GM18861 (cell line): ENCODE results near the gene SMIM13.
"Not testable (repeated sequence)": the region's sequence is repeated elsewhere in the genome, so short reads cannot be mapped to it uniquely, and the experiment has no call there.

ENCODE experiments used
- ATAC-seq: cut with Tn5 transposase; IDR thresholded peaks from one replicate; pipeline ENCODE4 v1.9.1; 2021; ENCODE audit not compliant: unreplicated experiment

Gene SMIM13

DNA sequence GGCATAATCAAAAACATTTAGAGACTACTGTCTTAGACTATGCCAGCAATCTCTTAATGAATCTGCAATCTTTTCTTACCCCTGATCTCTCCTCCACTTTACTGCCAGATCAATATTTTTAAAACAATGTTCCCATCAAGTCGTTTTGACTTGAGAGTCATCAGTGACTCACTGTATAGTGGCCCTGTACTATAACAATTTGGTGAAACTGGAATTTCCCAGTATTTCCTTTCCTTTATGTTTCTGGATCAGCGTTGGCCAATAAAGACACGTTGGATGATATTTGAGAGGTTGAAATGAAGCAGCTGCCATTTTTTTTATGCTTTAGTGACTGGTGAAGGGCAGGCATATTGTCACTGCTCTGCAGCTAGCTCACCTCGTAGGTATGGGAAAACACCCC lies 10.1 kb upstream of the SMIM13 start:
- no peak for ATAC-seq

GRCh38 chr6:11083956-11084355 lies 9.7 kb upstream of the SMIM13 start:
- no peak for ATAC-seq

DNA sequence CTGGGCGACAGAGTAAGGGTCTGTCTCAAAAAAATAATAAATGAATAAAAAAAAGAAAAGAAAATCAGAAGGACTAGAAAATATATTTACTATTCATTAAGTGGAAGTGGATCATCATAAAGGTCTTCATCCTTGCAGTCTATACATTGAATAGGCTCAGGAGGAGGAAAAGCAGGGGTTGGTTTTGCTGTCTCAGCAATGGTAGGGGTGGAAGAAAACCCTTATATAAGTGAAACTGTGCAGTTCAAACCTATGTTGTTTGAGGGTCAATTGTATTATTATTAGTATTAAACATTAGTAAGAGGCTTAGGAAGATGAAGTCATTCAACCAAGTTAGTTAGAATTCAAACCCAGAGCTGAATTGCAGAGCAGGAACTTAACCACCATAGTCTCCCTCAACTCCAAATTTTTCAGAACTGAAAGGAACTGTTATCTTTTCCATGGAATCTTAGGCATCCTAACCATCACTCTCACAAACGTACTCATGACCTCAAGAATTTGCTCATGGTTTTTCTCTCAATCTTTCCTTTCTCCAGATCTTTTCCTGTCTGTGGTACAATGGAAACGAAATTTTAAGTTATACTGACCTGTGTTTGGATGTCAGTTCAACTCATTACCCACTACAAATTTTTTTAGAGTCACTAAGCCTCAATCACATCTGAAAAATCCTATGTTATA lies 7.7 kb upstream of the SMIM13 start:
- ATAC-seq: no peak

- not testable (repeated sequence) for ATAC-seq
Observed at GRCh38 chr6:11087141-11087812, 6.4 kb upstream of the SMIM13 start.

DNA sequence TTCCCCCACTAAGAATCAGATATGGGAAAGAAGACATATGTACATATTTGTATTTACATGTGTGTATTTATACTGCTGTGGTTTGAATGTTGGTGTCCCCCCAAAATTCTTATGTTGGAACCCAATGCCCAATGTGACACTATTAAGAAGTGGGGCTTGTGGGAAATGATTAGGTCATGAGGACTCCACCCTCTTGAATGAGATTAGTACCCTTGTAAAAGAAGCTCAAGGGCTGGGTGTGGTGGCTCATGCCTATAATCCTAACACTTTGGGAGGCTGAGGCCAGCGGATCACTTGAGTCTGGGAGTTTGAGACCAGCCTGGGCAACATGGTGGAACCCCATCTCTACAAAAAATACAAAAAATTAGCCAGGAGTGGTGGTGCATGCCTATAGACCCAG lies 3.9 kb upstream of the SMIM13 start:
- no peak for ATAC-seq

DNA sequence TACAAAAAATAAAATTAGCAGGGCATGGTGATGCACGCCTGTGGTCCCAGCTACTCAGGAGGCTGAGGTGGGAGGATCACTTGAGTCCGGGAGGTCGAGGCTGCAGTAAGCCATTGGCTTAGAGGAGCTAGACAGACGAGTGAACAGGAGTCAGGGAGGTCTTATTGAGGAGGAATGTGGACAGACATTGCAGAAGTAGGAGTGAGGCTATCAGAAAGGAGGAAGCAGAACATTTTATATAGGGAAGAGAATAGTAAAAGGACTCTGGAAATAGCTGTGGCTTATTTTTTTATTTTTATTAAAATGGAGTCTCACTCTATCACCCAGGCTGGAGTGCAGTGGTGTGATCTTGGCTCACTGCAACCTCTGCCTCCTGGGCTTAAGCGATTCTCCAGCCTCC lies 2.5 kb upstream of the SMIM13 start:
- not testable (repeated sequence) for ATAC-seq

DNA sequence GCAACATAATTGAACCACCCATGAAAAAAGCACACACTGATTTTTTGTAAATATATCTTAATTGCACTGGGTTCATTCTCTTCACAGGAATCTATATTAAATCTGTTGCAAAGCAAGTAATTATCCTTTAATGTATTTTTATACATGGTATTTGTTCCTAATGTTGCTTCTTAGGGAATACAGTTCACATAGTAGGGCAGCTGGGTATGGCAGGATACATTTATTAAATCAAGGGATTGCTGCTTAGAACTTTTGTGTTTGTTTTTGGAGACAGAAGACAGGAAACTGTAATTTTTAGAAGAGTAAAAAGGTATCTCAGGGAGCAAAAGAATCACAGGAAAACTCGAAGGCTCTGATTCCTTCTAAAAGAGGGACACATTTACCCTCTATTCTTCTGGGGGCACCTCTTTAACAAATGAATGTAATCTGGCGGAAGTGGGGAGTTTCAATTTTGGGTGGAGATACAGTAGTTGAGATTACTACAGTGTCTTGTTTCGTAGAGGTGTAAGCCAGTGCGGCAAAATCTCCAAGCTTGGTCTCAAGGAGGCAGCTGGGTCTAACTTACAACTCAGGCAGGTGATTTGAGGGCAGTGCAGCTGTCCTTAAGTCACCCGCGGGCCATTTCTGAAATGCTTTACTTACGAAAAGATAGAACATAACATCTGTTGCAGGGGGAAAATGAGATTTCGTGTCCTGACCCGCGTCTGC lies 812 bp upstream of the SMIM13 start:
- peak; percentile 21 for ATAC-seq

DNA sequence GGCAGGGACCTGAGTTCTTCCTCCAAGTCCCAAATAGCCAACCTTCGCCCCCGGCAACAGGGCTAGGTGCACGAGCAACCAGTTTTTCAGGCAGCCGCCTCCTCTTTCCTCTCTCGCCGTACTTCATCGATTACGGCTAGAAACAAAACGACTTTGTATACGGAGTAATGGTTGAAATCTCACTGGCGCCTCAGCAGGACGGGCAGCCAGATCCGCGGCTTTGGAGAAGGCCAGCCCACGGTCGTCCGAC lies 333 bp upstream of the SMIM13 start:
- no peak for ATAC-seq

- peak; percentile 22 for ATAC-seq
Observed at GRCh38 chr6:11094411-11094851, 797 bp downstream of the SMIM13 start.

DNA sequence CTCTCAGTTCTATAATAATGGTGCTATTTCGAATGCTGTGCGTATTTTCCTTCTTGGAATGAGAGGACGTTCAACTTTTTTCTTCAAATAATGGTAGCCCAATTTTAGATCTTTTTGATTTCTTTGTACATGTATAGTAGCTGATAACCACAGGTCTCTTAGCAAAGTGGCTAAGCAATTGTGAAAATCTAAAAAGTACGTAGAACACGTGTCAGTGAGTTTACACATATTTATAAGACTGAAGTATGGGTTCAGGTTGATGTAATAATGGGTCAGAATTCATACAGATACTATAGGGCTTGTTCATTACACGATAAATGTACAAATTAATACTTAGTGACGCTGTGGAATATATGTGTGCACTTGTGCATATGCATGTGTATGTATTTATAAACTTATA lies 1.3 kb downstream of the SMIM13 start:
- ATAC-seq: no peak

DNA sequence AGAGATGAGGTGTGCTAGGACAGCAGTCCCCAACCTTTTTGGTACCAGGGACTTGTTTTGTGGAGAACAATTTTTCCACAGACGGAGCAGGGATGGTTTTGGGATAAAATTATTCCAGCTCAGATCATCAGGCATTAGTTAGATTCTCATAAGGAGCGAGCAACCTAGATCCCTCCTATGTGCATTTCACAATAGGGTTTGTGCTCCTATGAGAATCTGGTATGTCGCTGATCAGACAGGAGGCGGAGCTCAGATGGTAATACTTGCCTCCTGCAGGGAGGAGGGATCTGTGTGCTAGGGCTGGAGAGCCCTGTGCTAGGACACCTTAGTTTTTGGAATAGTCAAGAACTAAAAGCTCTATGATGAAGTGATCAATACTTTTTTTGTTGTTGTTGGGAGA lies 2.5 kb downstream of the SMIM13 start:
- ATAC-seq: no peak

- ATAC-seq: no peak
Observed at GRCh38 chr6:11097476-11097875, 3.8 kb downstream of the SMIM13 start.

GRCh38 chr6:11098004-11098403 lies 4.4 kb downstream of the SMIM13 start:
- ATAC-seq: no peak

DNA sequence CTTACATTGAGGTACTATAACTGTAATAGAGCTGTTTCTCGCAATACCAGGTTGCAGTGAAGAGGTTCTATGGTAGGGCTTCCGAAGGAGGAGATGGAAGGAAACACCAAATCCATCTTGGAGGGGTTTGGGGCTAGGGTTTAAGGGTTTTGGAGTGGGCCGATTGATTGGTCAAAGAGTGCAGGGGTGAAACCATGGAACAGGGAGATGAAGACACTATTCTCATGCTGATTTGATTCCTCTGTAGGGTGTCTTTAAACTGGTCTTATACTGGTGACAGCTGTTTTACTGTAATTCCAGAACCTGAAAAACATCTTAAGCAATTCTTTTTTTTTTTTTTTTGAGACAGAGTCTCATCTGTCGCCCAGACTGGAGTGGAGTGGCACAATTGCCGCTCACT lies 7.8 kb downstream of the SMIM13 start:
- no peak for ATAC-seq

- no peak for ATAC-seq
Observed at GRCh38 chr6:11103065-11103464, 9.4 kb downstream of the SMIM13 start.

- no peak for ATAC-seq
Observed at GRCh38 chr6:11108726-11109125, 15.1 kb downstream of the SMIM13 start.

DNA sequence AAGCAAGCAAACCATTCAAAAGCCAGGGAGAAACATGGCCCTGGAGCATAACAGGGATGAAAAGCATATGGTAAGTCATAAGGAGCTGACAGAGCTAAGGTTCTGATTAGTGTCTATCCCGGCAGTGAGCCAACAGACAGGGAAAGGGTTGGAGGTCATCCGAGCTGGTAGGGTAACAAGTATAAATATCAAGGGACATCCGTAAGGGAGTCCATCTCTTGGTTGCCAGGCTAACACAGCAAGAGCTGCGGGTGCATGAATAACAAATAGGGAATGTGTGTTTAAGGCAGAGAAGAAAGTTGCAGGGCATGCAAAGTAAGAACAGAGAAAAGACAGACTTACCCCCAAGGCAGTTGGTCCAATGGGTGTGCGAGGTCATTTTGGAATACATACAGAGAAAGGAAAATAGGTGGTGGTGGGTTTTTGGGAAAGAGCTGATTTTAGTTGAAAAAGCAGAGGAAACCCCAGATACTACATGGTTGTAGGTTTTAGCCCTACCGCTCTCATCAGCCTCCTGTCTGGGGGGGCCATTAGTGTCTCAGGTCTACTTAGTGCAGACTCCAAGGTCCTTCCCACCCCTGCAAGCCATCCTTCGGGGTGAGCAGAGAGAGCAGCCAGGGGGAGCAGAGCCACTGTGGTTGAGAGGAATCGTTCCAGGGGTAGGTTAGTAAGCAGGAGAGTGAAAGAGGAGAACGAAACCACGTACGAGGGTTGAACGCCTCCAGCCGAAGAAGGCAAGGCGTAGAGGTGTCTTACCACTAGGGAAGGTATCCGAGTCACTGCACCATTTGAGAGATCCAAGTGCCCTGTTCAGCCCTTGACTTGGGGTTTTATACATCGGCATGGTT lies 17.5 kb downstream of the SMIM13 start, which contains the start of gene ERVFRD-1:
Gene ERVFRD-1 (minus strand): TSS at position 805 of the 848 bp plus-strand sequence. CDS start 6,415 bp downstream, outside the sequence.
- ATAC-seq: no peak

GRCh38 chr6:11111769-11112437 lies 18.3 kb downstream of the SMIM13 start:
- ATAC-seq: no peak

GRCh38 chr6:11113038-11113437 lies 19.4 kb downstream of the SMIM13 start:
- ATAC-seq: no peak

DNA sequence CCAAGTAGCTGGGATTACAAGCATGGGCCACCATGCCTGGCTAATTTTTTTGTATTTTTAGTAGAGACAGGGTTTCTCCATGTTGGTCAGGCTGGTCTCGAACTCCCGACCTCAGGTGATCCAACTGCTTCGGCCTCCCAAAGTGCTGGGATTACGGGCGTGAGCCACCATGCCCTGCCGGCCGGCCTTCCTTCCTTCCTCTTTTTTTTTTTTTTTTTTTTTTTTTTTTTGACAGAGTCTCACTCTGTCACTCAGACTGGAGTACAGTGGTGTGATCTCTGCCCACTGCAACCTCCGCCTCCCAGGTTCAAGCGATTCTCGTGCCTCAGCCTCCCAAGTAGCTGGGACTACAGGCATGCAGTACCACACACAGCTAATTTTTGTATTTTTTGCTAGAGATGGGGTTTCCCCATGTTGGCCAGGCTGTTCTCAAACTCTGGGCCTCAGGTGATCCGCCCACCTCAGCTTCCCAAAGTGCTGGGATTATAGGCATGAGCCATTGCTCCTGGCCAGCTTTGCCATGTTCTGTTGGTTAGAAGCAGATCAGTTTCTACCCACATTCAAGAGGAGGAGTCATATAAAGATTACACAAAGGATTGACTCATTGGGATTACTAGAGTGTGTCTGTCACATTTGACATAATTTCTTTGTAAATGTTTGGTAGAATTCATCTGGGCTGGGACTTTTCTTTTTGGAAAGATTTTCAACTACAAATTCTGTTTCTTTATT lies 22.3 kb downstream of the SMIM13 start:
- ATAC-seq: peak; percentile 64
